GM21576 (cell line): ENCODE measurements around the gene NDUFB11.

Experiments
- ATAC-seq: cut with Tn5 transposase; IDR thresholded peaks from one replicate; pipeline ENCODE4 v1.9.1; 2021; ENCODE audit warnings: mild to moderate bottlenecking, moderate library complexity; ENCODE audit not compliant: unreplicated experiment

Gene NDUFB11

GRCh38 chrX:47144626-47145394, at the start of gene NDUFB11, which contains the start of gene RBM10:
NDUFB11 (minus strand) TSS chrX:47144702; CDS start chrX:47144679, 23 bp downstream.
RBM10 (plus strand) TSS chrX:47145221; CDS start chrX:47147482, 2,261 bp downstream.
- peak; percentile 77 for ATAC-seq

GRCh38 chrX:47193475-47194193, 49.1 kb upstream of the NDUFB11 start, which contains the start of gene UBA1:
UBA1 (plus strand) TSS chrX:47193829; CDS start chrX:47198803, 4,974 bp downstream.
- peak; percentile 68 for ATAC-seq

GRCh38 chrX:47191806-47192401, 47.4 kb upstream of the NDUFB11 start:
- ATAC-seq: no peak

GRCh38 chrX:47191331-47191730, 46.8 kb upstream of the NDUFB11 start:
- ATAC-seq: no peak

- peak; percentile 47 for ATAC-seq
Measured at GRCh38 chrX:47190445-47191269, 46.2 kb upstream of the NDUFB11 start.

GRCh38 chrX:47189906-47190305, 45.4 kb upstream of the NDUFB11 start:
- ATAC-seq: no peak

- no peak for ATAC-seq
Measured at GRCh38 chrX:47187106-47187677, 42.7 kb upstream of the NDUFB11 start.

GRCh38 chrX:47186096-47186740, 41.7 kb upstream of the NDUFB11 start:
- ATAC-seq: no peak

- no peak for ATAC-seq
Measured at GRCh38 chrX:47185241-47185640, 40.7 kb upstream of the NDUFB11 start.

- ATAC-seq: no peak
Measured at GRCh38 chrX:47184486-47184885, 40.0 kb upstream of the NDUFB11 start.

- ATAC-seq: no peak
Measured at GRCh38 chrX:47182106-47182700, 37.7 kb upstream of the NDUFB11 start.

GRCh38 chrX:47181301-47181700, 36.8 kb upstream of the NDUFB11 start:
- ATAC-seq: no peak

GRCh38 chrX:47180346-47180745, 35.8 kb upstream of the NDUFB11 start:
- no peak for ATAC-seq

GRCh38 chrX:47179928-47180255, 35.4 kb upstream of the NDUFB11 start:
- ATAC-seq: no peak

- ATAC-seq: no peak
Measured at GRCh38 chrX:47179221-47179927, 34.9 kb upstream of the NDUFB11 start.

- no peak for ATAC-seq
Measured at GRCh38 chrX:47178337-47178736, 33.8 kb upstream of the NDUFB11 start.

- ATAC-seq: no peak
Measured at GRCh38 chrX:47177079-47177478, 32.6 kb upstream of the NDUFB11 start.

GRCh38 chrX:47176101-47176740, 31.7 kb upstream of the NDUFB11 start:
- ATAC-seq: no peak

GRCh38 chrX:47175588-47175980, 31.1 kb upstream of the NDUFB11 start:
- ATAC-seq: no peak
